ENCODE data around the gene DAP.

Gene DAP

GRCh38 chr5:10700516-10700915, 60.5 kb downstream of the DAP start:
- H3K9me3 Mint-ChIP-seq: no peaks in the 10 kb centered on the region
- no peak overlapping the region for H3K4me3 Mint-ChIP-seq
- H3K4me1 Mint-ChIP-seq: peaks cover 66% of the 10 kb centered on the region
- ATAC-seq (no peak), DNase-seq (ENCODE audit: low spot score in 2 of 2) (no peak)
- peak overlapping the region; percentile 60 for H3K27ac Mint-ChIP-seq
- H3K36me3 Mint-ChIP-seq: no peaks in the 10 kb centered on the region

DNA sequence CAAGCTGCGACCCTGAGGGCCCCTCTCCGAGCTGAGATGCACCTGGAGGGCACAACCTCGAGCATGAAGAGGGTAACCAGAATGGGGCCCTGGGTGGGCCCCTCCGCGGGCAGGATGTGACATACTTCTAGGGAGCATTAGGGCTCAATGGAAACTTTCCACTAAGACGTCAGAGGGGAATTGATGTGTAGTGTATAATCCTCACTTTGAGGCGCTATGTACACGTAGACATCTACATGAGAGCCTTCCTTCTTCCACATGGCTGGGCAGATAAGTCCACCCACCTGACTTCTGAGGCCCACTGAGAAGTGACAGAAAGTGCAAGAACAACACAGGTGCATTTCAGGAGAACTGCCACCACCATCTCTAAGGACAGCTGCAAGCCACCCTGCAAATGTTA, 61.0 kb downstream of the DAP start:
- ATAC-seq (peak; percentile 43), DNase-seq (ENCODE audit: low spot score in 2 of 2) (no peak)
- Mint-ChIP-seq H3K36me3 (no peaks in the 10 kb centered on the region), H3K4me3 (no peak overlapping the region), H3K27ac (peak overlapping the region; percentile 60), H3K4me1 (peaks cover 61% of the 10 kb centered on the region), H3K9me3 (no peaks in the 10 kb centered on the region)

- H3K9me3 Mint-ChIP-seq: no peaks in the 10 kb centered on the region
- peaks cover 55% of the 10 kb centered on the region for H3K4me1 Mint-ChIP-seq
- DNase-seq (ENCODE audit: low spot score in 2 of 2): no peak
- H3K36me3 Mint-ChIP-seq: no peaks in the 10 kb centered on the region
- no peak overlapping the region for H3K4me3 Mint-ChIP-seq
- ATAC-seq: no peak
- peak overlapping the region; percentile 60 for H3K27ac Mint-ChIP-seq
These were observed 61.7 kb downstream of the DAP start for GRCh38 chr5:10699281-10699874.

DNA sequence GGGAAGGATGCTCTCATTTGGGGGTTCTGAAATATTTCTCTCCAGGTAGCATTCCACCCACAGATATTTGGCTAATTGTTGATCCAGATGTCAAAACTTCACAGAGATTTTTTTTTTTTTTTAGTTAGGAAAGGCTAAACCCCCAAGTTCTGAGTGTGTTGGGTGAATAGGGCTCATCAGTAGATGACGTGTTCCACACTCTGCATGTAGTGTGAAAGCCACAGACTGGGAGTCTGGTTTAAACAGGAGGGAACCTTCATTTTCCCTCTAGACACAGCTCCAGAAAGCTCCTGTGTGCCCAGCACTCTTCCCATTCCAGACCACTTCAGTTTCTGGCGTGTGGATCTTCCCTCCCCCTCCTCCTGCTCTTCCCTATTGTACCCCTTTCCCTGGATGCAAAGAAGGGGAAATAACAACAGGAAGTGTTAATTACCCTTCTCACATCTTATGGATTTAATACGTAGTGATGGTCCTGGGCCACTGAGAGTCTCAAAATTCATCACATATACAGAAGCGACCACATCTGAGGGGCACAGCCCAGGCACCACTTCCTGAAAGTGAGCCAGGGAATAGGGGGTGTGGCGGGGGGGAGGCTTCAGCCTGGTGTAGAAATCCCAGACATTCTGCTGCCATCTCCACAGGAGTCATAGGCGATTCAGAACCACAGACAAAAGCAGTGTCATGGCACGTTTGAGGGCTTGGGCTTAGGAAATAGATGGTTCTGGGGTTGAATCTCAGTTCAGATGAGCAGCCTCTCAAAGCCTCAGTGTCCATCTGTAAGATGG, 65.1 kb downstream of the DAP start:
- Mint-ChIP-seq H3K9me3 (no peaks in the 10 kb centered on the region), H3K36me3 (peaks cover 2% of the 10 kb centered on the region), H3K4me1 (peaks cover 38% of the 10 kb centered on the region), H3K4me3 (no peak overlapping the region), H3K27ac (peak overlapping the region; percentile 46)
- peak; percentile 82 for ATAC-seq
- no peak for DNase-seq (ENCODE audit: low spot score in 2 of 2)

- Mint-ChIP-seq H3K27ac (peak overlapping the region; percentile 46), H3K9me3 (no peaks in the 10 kb centered on the region), H3K36me3 (peaks cover 6% of the 10 kb centered on the region), H3K4me3 (no peak overlapping the region), H3K4me1 (peaks cover 36% of the 10 kb centered on the region)
- DNase-seq (ENCODE audit: low spot score in 2 of 2) (no peak), ATAC-seq (peak; percentile 25)
These were observed 65.9 kb downstream of the DAP start for GRCh38 chr5:10695055-10695649.

DNA sequence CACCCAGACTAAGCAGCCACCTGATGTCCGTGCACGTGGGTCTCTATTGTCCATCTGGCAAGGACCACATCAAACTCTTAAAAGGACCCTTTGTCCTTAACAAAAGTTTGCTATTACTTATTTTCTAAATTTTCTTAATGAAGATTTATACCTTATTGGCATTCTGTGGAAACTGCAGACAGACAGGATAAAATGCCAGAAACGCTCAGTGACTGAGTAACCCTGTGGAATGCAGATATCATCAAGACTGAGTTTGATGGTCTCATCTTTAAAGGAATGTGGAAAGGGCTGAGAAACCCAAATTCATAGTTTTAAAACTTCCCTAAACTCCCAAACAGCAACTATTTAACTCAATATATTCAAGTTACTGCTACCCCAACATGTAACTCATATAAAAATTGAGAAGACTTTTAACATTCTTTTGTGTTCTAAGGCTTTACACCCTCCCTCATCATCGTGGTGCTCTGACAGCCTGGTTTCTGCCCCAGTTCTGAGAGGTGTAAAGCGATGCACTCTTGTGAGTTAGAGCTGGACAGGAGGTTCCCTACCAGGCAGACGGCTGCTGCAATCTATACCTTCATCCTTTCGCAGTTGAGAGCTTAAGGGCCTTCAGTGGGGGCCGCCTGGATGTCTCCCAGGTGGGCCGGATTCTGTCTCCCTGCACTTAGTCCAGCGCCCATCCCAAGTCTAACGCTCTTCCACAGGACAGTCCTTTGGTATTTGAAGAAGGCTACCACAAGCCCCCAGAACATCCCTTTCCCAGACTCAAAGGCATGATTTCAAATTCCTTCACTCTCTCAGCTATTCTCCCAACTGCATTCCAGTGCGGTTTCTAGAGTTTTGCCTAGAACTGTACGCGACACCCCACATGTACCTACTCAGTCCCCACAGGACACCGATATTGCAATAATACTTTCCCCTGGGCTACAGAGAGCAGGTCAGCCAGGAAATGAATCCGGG, 68.9 kb downstream of the DAP start:
- DNase-seq (ENCODE audit: low spot score in 2 of 2): no peak
- no peak overlapping the region for H3K27ac Mint-ChIP-seq
- H3K9me3 Mint-ChIP-seq: no peaks in the 10 kb centered on the region
- no peak for ATAC-seq
- H3K4me1 Mint-ChIP-seq: peaks cover 23% of the 10 kb centered on the region
- no peak overlapping the region for H3K4me3 Mint-ChIP-seq
- H3K36me3 Mint-ChIP-seq: peaks cover 12% of the 10 kb centered on the region

- Mint-ChIP-seq H3K27ac (no peak overlapping the region), H3K4me1 (peaks cover 17% of the 10 kb centered on the region), H3K36me3 (peaks cover 12% of the 10 kb centered on the region), H3K4me3 (no peak overlapping the region), H3K9me3 (no peaks in the 10 kb centered on the region)
- no peak for DNase-seq (ENCODE audit: low spot score in 2 of 2)
- ATAC-seq: no peak
These were observed 70.3 kb downstream of the DAP start for GRCh38 chr5:10690460-10691440.

- Mint-ChIP-seq H3K4me3 (no peak overlapping the region), H3K36me3 (peaks cover 21% of the 10 kb centered on the region), H3K4me1 (peaks cover 27% of the 10 kb centered on the region), H3K9me3 (no peaks in the 10 kb centered on the region), H3K27ac (peak overlapping the region; percentile 40)
- ATAC-seq (peak; percentile 70), DNase-seq (ENCODE audit: low spot score in 2 of 2) (peak in 1 of 2 donors; percentile 62)
These were observed 71.5 kb downstream of the DAP start for GRCh38 chr5:10689391-10690081.

GRCh38 chr5:10688651-10689171, 72.3 kb downstream of the DAP start:
- ATAC-seq: no peak
- H3K4me1 Mint-ChIP-seq: peaks cover 27% of the 10 kb centered on the region
- peaks cover 29% of the 10 kb centered on the region for H3K36me3 Mint-ChIP-seq
- no peak for DNase-seq (ENCODE audit: low spot score in 2 of 2)
- no peak overlapping the region for H3K4me3 Mint-ChIP-seq
- H3K9me3 Mint-ChIP-seq: no peaks in the 10 kb centered on the region
- peak overlapping the region; percentile 40 for H3K27ac Mint-ChIP-seq

- H3K27ac Mint-ChIP-seq: no peak overlapping the region
- H3K4me3 Mint-ChIP-seq: no peak overlapping the region
- H3K36me3 Mint-ChIP-seq: peaks cover 37% of the 10 kb centered on the region
- DNase-seq (ENCODE audit: low spot score in 2 of 2) (no peak), ATAC-seq (no peak)
- peaks cover 31% of the 10 kb centered on the region for H3K4me1 Mint-ChIP-seq
- H3K9me3 Mint-ChIP-seq: no peaks in the 10 kb centered on the region
These were observed 74.1 kb downstream of the DAP start for GRCh38 chr5:10686890-10687289.

- Mint-ChIP-seq H3K27ac (peak overlapping the region; percentile 80), H3K4me1 (peaks cover 31% of the 10 kb centered on the region), H3K9me3 (no peaks in the 10 kb centered on the region), H3K36me3 (peaks cover 43% of the 10 kb centered on the region), H3K4me3 (peak overlapping the region; percentile 5)
- DNase-seq (ENCODE audit: low spot score in 2 of 2): no peak
- ATAC-seq: peak; percentile 82
These were observed 75.9 kb downstream of the DAP start for GRCh38 chr5:10685115-10685521.

GRCh38 chr5:10684303-10685086, 76.5 kb downstream of the DAP start:
- Mint-ChIP-seq H3K4me1 (peaks cover 28% of the 10 kb centered on the region), H3K36me3 (peaks cover 43% of the 10 kb centered on the region), H3K9me3 (no peaks in the 10 kb centered on the region), H3K4me3 (peak overlapping the region; percentile 5), H3K27ac (peak overlapping the region; percentile 80)
- DNase-seq (ENCODE audit: low spot score in 2 of 2): no peak
- peak; percentile 45 for ATAC-seq
